Breast epithelium (tissue), 4 donors: ENCODE results near the gene ANKRD34B. TPM values are rescaled to one million over a fixed set of nuclear protein-coding genes. Genes with fewer than 3 reads are reported as not detected.
"Not testable (repeated sequence)": the region's sequence is repeated elsewhere in the genome, so short reads cannot be mapped to it uniquely, and the experiment has no call there.

Experiments used
- DNase-seq, 2 donors: peaks; one replicate each; pipeline ENCODE4 v3.0.0-alpha.2; 2019; ENCODE audit warnings: low spot score in 2 of 2
- H3K27ac ChIP-seq, 2 donors: fragments of 200-600 bp; sonication (generic) in 1 of 2; one replicate each; pipeline ENCODE4 v1.5.1; 2016 to 2019; ENCODE audit warnings: mild to moderate bottlenecking in 1 of 2
- H3K27me3 ChIP-seq, 2 donors: fragments of 200-600 bp; sonication (generic) in 1 of 2; one replicate each; pipeline versions ENCODE4 v1.5.1 to v1.6.0; 2017 to 2019; ENCODE audit warnings: control low read depth in 1 of 2, mild to moderate bottlenecking in 1 of 2
- H3K36me3 ChIP-seq: fragments of 200-600 bp; one replicate; pipeline ENCODE4 v1.5.1; 2019
- H3K4me1 ChIP-seq, 2 donors: fragments of 200-600 bp; sonication (generic); one replicate each; pipeline ENCODE4 v1.5.1; 2016 to 2019; ENCODE audit warnings: control low read depth in 1 of 2
- H3K4me3 ChIP-seq, 3 donors: fragments of 200-600 bp; sonication (generic); 1 replicate in 2 of 3; 2 replicates in 1 of 3; pipeline ENCODE4 v1.5.1; 2016 to 2019; ENCODE audit warnings: mild to moderate bottlenecking in 3 of 3, moderate library complexity in 2 of 3
- H3K9me3 ChIP-seq, 2 donors: fragments of 200-600 bp; sonication (generic) in 1 of 2; one replicate each; pipeline ENCODE4 v1.5.1; 2016 to 2019; ENCODE audit warnings: control low read depth in 1 of 2
- POLR2A ChIP-seq: fragments of 450-650 bp; IDR thresholded peaks from one replicate; pipeline ENCODE4 v1.6.1; 2016; ENCODE audit warnings: antibody characterized with exemption, mild to moderate bottlenecking, moderate library complexity
- POLR2AphosphoS5 ChIP-seq, 3 donors: sonication (generic); formaldehyde crosslinking; IDR thresholded peaks; one replicate each; pipeline ENCODE4 v1.6.1; 2017; ENCODE audit warnings: antibody characterized with exemption in 3 of 3
- intact Hi-C: fragments of 100-400 bp; cut with DNase I; formaldehyde crosslinking; loops from one replicate; pipeline ENCODE4 v1.15.1; 2023; ENCODE audit warnings: low total_unique reads
- total RNA-seq, 3 donors: library from RNA; depleted of rRNA; stranded (reverse); fragments of >200 nt; gene quantifications; one replicate each; pipeline ENCODE4 v1.1.0, GENCODE V29; 2016
- TF ChIP-seq, protein P1 (sequence below), 3 donors: fragments of 450-650 bp; IDR thresholded peaks; one replicate each; pipeline ENCODE4 v1.5.1; 2016 to 2017; ENCODE audit warnings: antibody characterized with exemption in 3 of 3, mild to moderate bottlenecking in 3 of 3, moderate library complexity in 3 of 3

ANKRD34B gene
- total RNA-seq, 3 donors from 2014 or later: not detected

DNA sequence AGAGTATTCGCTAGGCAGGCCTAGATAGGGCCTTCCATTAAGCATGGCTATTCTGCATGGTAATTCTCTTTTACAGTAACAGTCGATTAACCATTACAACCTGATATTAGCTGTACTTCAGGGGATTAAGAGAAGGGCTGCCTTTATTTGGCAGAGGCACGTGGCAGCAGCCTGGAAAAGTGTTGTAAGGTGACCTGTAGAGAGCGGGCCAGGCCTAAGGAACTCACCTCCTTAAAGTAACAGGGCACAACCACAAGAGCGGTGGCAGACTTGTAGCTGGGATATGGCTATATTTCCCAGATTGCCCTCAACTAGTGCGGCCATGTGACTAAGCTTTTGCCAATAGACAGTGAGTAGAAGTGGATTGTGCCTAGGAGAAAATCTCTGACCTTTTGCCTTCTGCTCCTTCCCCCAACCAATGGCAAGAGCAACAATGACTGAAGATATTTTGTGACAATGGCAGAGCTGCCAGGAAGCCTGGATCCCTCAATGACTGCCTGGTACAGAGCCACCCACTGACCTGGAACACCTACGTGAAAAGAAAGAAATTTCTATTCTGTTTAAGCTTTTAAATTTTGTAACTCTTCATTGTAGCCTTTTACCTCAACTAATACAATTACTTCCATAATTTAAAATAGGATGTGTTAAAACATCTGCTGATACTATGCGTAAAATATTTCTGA lies 18.9 kb upstream of the ANKRD34B start:
- Histone ChIP-seq H3K27me3 (no peaks in the 10 kb centered on the region), H3K27ac (no peak overlapping the region), H3K9me3 (no peaks in the 10 kb centered on the region), H3K4me3 (no peak overlapping the region), H3K4me1 (no peaks in the 10 kb centered on the region), H3K36me3 (no peaks in the 10 kb centered on the region)
- no peak for DNase-seq
- TF ChIP-seq, protein P1, sequence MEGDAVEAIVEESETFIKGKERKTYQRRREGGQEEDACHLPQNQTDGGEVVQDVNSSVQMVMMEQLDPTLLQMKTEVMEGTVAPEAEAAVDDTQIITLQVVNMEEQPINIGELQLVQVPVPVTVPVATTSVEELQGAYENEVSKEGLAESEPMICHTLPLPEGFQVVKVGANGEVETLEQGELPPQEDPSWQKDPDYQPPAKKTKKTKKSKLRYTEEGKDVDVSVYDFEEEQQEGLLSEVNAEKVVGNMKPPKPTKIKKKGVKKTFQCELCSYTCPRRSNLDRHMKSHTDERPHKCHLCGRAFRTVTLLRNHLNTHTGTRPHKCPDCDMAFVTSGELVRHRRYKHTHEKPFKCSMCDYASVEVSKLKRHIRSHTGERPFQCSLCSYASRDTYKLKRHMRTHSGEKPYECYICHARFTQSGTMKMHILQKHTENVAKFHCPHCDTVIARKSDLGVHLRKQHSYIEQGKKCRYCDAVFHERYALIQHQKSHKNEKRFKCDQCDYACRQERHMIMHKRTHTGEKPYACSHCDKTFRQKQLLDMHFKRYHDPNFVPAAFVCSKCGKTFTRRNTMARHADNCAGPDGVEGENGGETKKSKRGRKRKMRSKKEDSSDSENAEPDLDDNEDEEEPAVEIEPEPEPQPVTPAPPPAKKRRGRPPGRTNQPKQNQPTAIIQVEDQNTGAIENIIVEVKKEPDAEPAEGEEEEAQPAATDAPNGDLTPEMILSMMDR (IDR thresholded peaks at IDR 0.05): no peak
- no peak for TF ChIP-seq POLR2AphosphoS5 (IDR thresholded peaks at IDR 0.05)
- intact Hi-C loops: no loop called here

DNA sequence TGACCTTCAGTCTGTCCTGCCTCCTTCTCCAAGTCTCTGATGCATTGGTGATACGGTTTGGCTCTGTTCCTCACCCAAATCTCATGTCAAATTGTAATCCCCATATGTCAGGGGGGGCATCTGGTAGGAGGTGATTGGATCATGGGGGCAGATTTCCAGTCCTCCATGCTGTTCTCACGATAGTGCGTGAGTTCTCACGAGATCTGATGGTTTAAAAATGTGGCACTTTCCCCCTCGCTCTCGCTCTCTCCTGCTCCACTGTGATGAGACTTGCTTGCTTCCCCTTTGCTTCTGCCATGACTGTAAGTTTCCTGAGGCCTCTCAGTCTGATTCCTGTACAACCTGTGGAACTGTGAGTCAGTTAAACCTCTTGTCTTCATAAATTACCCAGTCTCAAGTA lies 14.7 kb upstream of the ANKRD34B start:
- H3K9me3 ChIP-seq: no peaks in the 10 kb centered on the region
- H3K4me3 ChIP-seq: no peak overlapping the region
- H3K27ac ChIP-seq: no peak overlapping the region
- no peaks in the 10 kb centered on the region for H3K27me3 ChIP-seq
- TF ChIP-seq, protein P1 (IDR thresholded peaks at IDR 0.05): no peak
- TF ChIP-seq POLR2AphosphoS5 (IDR thresholded peaks at IDR 0.05) (no peak), POLR2A (no peak)
- H3K36me3 ChIP-seq: no peaks in the 10 kb centered on the region
- DNase-seq: no peak
- no peaks in the 10 kb centered on the region for H3K4me1 ChIP-seq
- intact Hi-C loops: no loop called here

DNA sequence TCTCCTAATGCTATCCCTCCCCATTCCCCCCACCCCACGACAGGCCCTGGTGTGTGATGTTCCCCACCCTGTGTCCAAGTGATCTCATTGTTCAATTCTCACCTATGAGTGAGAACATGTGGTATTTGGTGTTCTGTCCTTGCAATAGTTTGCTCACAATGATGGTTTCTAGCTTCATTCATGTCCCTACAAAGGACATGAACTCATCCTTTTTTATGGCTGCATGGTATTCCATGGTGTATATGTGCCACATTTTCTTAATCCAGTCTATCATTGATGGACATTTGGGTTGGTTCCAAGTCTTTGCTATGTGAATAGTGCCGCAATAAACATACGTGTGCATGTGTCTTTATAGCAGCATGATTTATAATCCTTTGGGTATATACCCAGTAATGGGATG lies 10.2 kb upstream of the ANKRD34B start:
- H3K36me3 ChIP-seq, H3K4me1 ChIP-seq, H3K9me3 ChIP-seq, intact Hi-C loops, H3K27me3 ChIP-seq, H3K27ac ChIP-seq, DNase-seq, H3K4me3 ChIP-seq: not testable (repeated sequence)

DNA sequence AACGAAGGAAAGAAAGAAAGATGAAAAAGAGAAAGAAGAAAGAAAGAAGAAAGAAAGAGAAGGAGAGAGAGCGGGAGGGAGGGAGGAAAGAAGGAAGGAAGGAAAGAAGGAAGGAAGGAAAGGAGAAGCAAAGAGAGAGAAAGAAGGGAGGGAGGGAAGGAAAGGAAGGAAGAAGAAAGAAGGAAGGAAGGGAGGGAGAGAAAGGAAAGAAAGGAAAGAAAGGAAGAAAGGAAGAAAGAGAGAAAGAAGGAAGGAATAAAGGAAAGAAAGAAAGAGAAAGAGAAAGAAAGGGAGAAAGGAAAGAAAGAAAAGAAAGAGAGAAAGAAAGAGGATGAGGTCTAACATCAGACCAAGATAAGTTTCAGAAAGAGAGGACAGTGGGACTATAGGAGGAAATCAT lies 9.0 kb upstream of the ANKRD34B start:
- Histone ChIP-seq H3K9me3 (no peaks in the 10 kb centered on the region), H3K4me3 (no peak overlapping the region), H3K4me1 (no peaks in the 10 kb centered on the region), H3K27me3 (no peaks in the 10 kb centered on the region), H3K36me3 (no peaks in the 10 kb centered on the region), H3K27ac (no peak overlapping the region)
- TF ChIP-seq POLR2A: no peak
- TF ChIP-seq, protein P1 (IDR thresholded peaks at IDR 0.05): no peak
- no peak for TF ChIP-seq POLR2AphosphoS5 (IDR thresholded peaks at IDR 0.05)
- intact Hi-C loops: no loop called here
- no peak for DNase-seq

DNA sequence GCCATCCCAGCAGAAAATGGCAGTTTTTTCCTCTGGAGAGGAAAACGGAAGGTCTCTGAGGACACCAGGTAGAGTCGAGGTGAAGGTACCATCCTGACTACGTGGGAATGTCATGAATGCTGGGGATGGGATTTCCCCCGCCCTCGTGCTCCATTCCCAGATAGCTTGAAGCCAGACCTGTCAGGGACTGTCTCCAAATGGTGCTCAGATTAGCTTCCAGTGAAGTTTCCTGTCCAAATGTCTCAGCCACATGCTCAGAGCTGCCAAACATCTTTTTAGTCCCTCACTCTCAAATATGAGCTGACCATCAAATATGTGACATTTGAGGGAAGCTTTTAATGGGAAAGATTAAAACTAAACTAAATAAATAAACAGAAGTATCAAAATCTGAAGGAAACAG lies 7.6 kb upstream of the ANKRD34B start:
- Histone ChIP-seq H3K9me3 (no peaks in the 10 kb centered on the region), H3K4me3 (no peak overlapping the region), H3K4me1 (no peaks in the 10 kb centered on the region), H3K36me3 (no peaks in the 10 kb centered on the region), H3K27me3 (peaks cover 0 to 6% of the 10 kb centered on the region in 2 donors), H3K27ac (no peak overlapping the region)
- TF ChIP-seq, protein P1 (IDR thresholded peaks at IDR 0.05): no peak
- TF ChIP-seq POLR2A (no peak), POLR2AphosphoS5 (IDR thresholded peaks at IDR 0.05) (no peak)
- intact Hi-C loops: no loop called here
- DNase-seq: no peak

DNA sequence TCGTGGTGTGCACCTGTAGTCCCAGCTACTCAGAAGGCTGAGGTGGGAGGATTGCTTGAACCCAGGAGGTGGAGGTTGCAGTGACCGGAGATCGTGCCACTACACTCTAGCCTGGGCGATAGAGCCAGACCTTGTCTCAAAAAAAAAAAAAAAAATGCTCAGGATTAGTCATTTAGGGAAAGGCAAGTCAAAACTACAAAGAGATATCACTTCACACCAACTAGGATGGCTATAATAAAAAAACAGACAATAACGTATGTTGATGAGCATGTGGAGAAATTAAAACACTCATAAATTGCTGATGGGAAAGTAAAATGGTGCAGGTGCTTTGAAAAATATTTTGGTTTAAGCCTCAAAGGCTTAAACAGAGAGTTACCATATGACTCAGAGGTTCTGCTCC lies 6.3 kb upstream of the ANKRD34B start:
- no peak for DNase-seq
- Histone ChIP-seq H3K27me3 (peaks cover 0 to 8% of the 10 kb centered on the region in 2 donors), H3K4me1 (no peaks in the 10 kb centered on the region), H3K36me3 (no peaks in the 10 kb centered on the region), H3K27ac (no peak overlapping the region), H3K4me3 (no peak overlapping the region), H3K9me3 (no peaks in the 10 kb centered on the region)
- TF ChIP-seq POLR2A: no peak
- TF ChIP-seq, protein P1 (IDR thresholded peaks at IDR 0.05): no peak
- intact Hi-C loops: no loop called here
